HEK293 (cell line): Measurements from ENCODE around the gene SREBF1.

Experiments
- AEBP2 ChIP-seq: fragments of 450-650 bp; formaldehyde crosslinking; IDR thresholded peaks from 2 replicates; pipeline ENCODE4 v1.5.1; 2016; ENCODE audit warnings: missing biosample characterization, missing genetic modification characterization, borderline replicate concordance
- HIC1 ChIP-seq: fragments of 450-650 bp; formaldehyde crosslinking; IDR thresholded peaks from 2 replicates; pipeline ENCODE4 v1.5.1; 2016; ENCODE audit warnings: missing biosample characterization, missing genetic modification characterization
- KLF16 ChIP-seq: fragments of 450-650 bp; formaldehyde crosslinking; IDR thresholded peaks from 2 replicates; pipeline ENCODE4 v1.5.1; 2017; ENCODE audit warnings: missing biosample characterization, missing genetic modification characterization
- SETDB1 ChIP-seq: IDR thresholded peaks from one replicate; pipeline ENCODE4 v1.6.1; 2017; ENCODE audit warnings: mild to moderate bottlenecking, low read length, moderate library complexity, mixed read lengths; ENCODE audit not compliant: insufficient read length
- SP3 ChIP-seq: fragments of 450-650 bp; formaldehyde crosslinking; IDR thresholded peaks from 2 replicates; pipeline ENCODE4 v1.5.1; 2016; ENCODE audit warnings: missing biosample characterization, missing genetic modification characterization
- WT1 ChIP-seq: fragments of 450-650 bp; formaldehyde crosslinking; IDR thresholded peaks from 2 replicates; pipeline ENCODE4 v1.5.1; 2016; ENCODE audit warnings: missing biosample characterization, missing genetic modification characterization
- ZBTB17 ChIP-seq: fragments of 450-650 bp; formaldehyde crosslinking; IDR thresholded peaks from 2 replicates; pipeline ENCODE4 v1.5.1; 2016; ENCODE audit warnings: missing biosample characterization, missing genetic modification characterization
- ZBTB8A ChIP-seq: fragments of 450-650 bp; formaldehyde crosslinking; IDR thresholded peaks from 2 replicates; pipeline ENCODE4 v1.5.1; 2016; ENCODE audit warnings: missing biosample characterization, missing genetic modification characterization
- ZFHX2 ChIP-seq: fragments of 450-650 bp; formaldehyde crosslinking; conservative IDR thresholded peaks from 2 replicates; pipeline ENCODE4 v1.5.1; 2016; ENCODE audit warnings: missing biosample characterization, missing genetic modification characterization
- ZFP3 ChIP-seq: fragments of 450-650 bp; formaldehyde crosslinking; IDR thresholded peaks from 2 replicates; pipeline ENCODE4 v1.5.1; 2016; ENCODE audit warnings: low read depth, missing biosample characterization, missing genetic modification characterization
- ZIC2 ChIP-seq: fragments of 450-650 bp; formaldehyde crosslinking; IDR thresholded peaks from 2 replicates; pipeline ENCODE4 v1.5.1; 2016; ENCODE audit warnings: missing biosample characterization, missing genetic modification characterization
- ZNF155 ChIP-seq: fragments of 450-650 bp; formaldehyde crosslinking; IDR thresholded peaks from 2 replicates; pipeline ENCODE4 v1.5.1; 2016; ENCODE audit warnings: missing biosample characterization, missing genetic modification characterization
- ZNF16 ChIP-seq: fragments of 450-650 bp; formaldehyde crosslinking; IDR thresholded peaks from 2 replicates; pipeline ENCODE4 v1.5.1; 2016; ENCODE audit warnings: low read depth, missing biosample characterization, missing genetic modification characterization
- ZNF174 ChIP-seq: fragments of 450-650 bp; formaldehyde crosslinking; IDR thresholded peaks from 2 replicates; pipeline ENCODE4 v1.5.0; 2017; ENCODE audit warnings: missing biosample characterization, mild to moderate bottlenecking, missing genetic modification characterization
- ZNF274 ChIP-seq, 2 experiments: fragments of 200-500 bp in 1 of 2; fragments of 450-650 bp in 1 of 2; sonication (Bioruptor generic) in 1 of 2; formaldehyde crosslinking in 1 of 2; IDR thresholded peaks; 2 replicates each; pipeline versions ENCODE4 v1.5.1 to v1.6.1; 2014 to 2016; ENCODE audit warnings: borderline replicate concordance in 1 of 2, inconsistent platforms in 1 of 2, low read length in 1 of 2, missing biosample characterization in 1 of 2, missing genetic modification characterization in 1 of 2
- ZNF398 ChIP-seq: fragments of 450-650 bp; formaldehyde crosslinking; IDR thresholded peaks from 2 replicates; pipeline ENCODE4 v1.5.1; 2017; ENCODE audit warnings: missing biosample characterization, missing genetic modification characterization
- ZNF513 ChIP-seq: fragments of 450-650 bp; IDR thresholded peaks from 2 replicates; pipeline ENCODE4 v1.5.1; 2018; ENCODE audit warnings: missing biosample characterization, missing genetic modification characterization
- ZNF521 ChIP-seq: fragments of 450-650 bp; formaldehyde crosslinking; IDR thresholded peaks from 2 replicates; pipeline ENCODE4 v1.5.1; 2017; ENCODE audit warnings: missing biosample characterization, mild to moderate bottlenecking, missing genetic modification characterization
- ZNF549 ChIP-seq: fragments of 450-650 bp; IDR thresholded peaks from 2 replicates; pipeline ENCODE4 v1.5.1; 2018; ENCODE audit warnings: missing biosample characterization, missing genetic modification characterization, mild to moderate bottlenecking, inconsistent platforms, moderate library complexity
- ZNF621 ChIP-seq: fragments of 450-650 bp; formaldehyde crosslinking; IDR thresholded peaks from 2 replicates; pipeline ENCODE4 v1.5.1; 2017; ENCODE audit warnings: missing biosample characterization, missing genetic modification characterization
- ZNF623 ChIP-seq: fragments of 450-650 bp; formaldehyde crosslinking; IDR thresholded peaks from 2 replicates; pipeline ENCODE4 v1.5.1; 2016; ENCODE audit warnings: missing biosample characterization, missing genetic modification characterization
- ZSCAN23 ChIP-seq: fragments of 450-650 bp; formaldehyde crosslinking; IDR thresholded peaks from 2 replicates; pipeline ENCODE4 v1.5.1; 2016; ENCODE audit warnings: missing biosample characterization, missing genetic modification characterization

SREBF1 gene

GRCh38 chr17:17811381-17812210 is 25.2 kb downstream of the SREBF1 start (continued):
- TF ChIP-seq ZBTB17 (tag by site-specific recombination) (no peak), ZFHX2 (tag by site-specific recombination) (peak; percentile 56), SP3 (tag by site-specific recombination) (peak; percentile 42), ZBTB8A (tag by site-specific recombination) (no peak), ZNF621 (tag by site-specific recombination) (no peak), ZNF274 (IDR thresholded peaks at IDR 0.05; ENCODE audit: low read length) (no peak), ZNF274 (tag by site-specific recombination; IDR thresholded peaks at IDR 0.05; ENCODE audit: borderline replicate concordance) (no peak), KLF16 (tag by site-specific recombination) (no peak), ZFP3 (tag by site-specific recombination) (no peak), ZNF623 (tag by site-specific recombination) (no peak), ZNF521 (no peak), WT1 (tag by site-specific recombination) (peak; percentile 71), AEBP2 (tag by site-specific recombination) (no peak), ZNF513 (tag by site-specific recombination) (no peak), ZIC2 (tag by site-specific recombination) (no peak), SETDB1 (no peak), ZNF398 (tag by site-specific recombination) (peak; percentile 95), ZNF174 (tag by site-specific recombination) (no peak), ZNF155 (tag by site-specific recombination) (no peak), ZNF549 (tag by site-specific recombination) (no peak), ZNF16 (tag by site-specific recombination) (no peak), HIC1 (peak; percentile 57; the same call in 1 of the 2 replicates), ZSCAN23 (tag by site-specific recombination) (no peak)
